Activated CD8-positive, alpha-beta T cell treated with anti-CD3 and anti-CD28 coated beads, Interleukin-2, amount 10 ng/mL, durations not matched to agents 7 days and 5 days (primary cell): ENCODE results near the gene C19orf73. TPM values are rescaled to one million over a fixed set of nuclear protein-coding genes. Genes with fewer than 3 reads are reported as not detected.
A peak's percentile ranks its signal among the peaks of the same experiment; 100 is the strongest.

Source experiments
- ATAC-seq: fragments of 150-1000 bp; cut with Tn5 transposase; one replicate; pipeline ENCODE4 v1.10.0; 2021; ENCODE audit warnings: moderate library complexity
- CTCF ChIA-PET: fragments of 350-600 bp; sonication (Branson Sonifier 250); formaldehyde crosslinking; loops from one replicate; lab custom pipeline; 2021; ENCODE audit warnings: antibody characterized with exemption; lab: Charles Lee
- POLR2A ChIA-PET: fragments of 350-600 bp; sonication (Branson Sonifier 250); formaldehyde crosslinking; loops from one replicate; lab custom pipeline; 2021; ENCODE audit warnings: antibody characterized with exemption; lab: Charles Lee
- DNase-seq: peaks from one replicate; pipeline ENCODE4 v3.0.0-alpha.2; 2020
- H3K27ac Mint-ChIP-seq: one replicate; pipeline ENCODE4 v1.8.0; 2021; ENCODE audit warnings: mild to moderate bottlenecking, mixed read lengths
- H3K27me3 Mint-ChIP-seq: one replicate; pipeline ENCODE4 v1.8.0; 2021; ENCODE audit warnings: low read depth, mixed read lengths
- H3K36me3 Mint-ChIP-seq: one replicate; pipeline ENCODE4 v1.8.0; 2021; ENCODE audit warnings: low read depth, mixed read lengths
- H3K4me1 Mint-ChIP-seq: one replicate; pipeline ENCODE4 v1.8.0; 2021; ENCODE audit warnings: low read depth, mixed read lengths
- H3K4me3 Mint-ChIP-seq: one replicate; pipeline ENCODE4 v1.8.0; 2021; ENCODE audit warnings: mild to moderate bottlenecking, mixed read lengths
- H3K9me3 Mint-ChIP-seq: one replicate; pipeline ENCODE4 v1.8.0; 2022; ENCODE audit warnings: mixed read lengths; ENCODE audit not compliant: insufficient read depth
- total RNA-seq, 2 experiments: library from RNA; stranded (reverse); gene quantifications; one replicate each; pipeline ENCODE4 v1.2.3, GENCODE V29; 2021

The C19orf73 gene
- total RNA-seq, 2 experiments from 2014 or later, result 0.92 to 1.0 TPM

GRCh38 chr19:49106648-49107135 lies 12.3 kb downstream of the C19orf73 start:
- ChIA-PET POLR2A (interaction anchor here (1.0 to 1.2 kb wide), 2 partner anchors 9 to 20 kb away, joined by 3 to 4 read pairs; no protein-coding TSS in a partner anchor), CTCF (interaction anchor here (0.9 to 2.8 kb wide), 14 partner anchors 8 to 109 kb away, joined by 3 to 30 read pairs (median 5); partner anchors contain the start of genes CGB7 and LIN7B)
- Mint-ChIP-seq H3K36me3 (peaks cover 53% of the 10 kb centered on the region), H3K4me1 (peaks cover 4% of the 10 kb centered on the region), H3K27ac (no peak overlapping the region), H3K9me3 (no peaks in the 10 kb centered on the region), H3K4me3 (no peak overlapping the region), H3K27me3 (no peaks in the 10 kb centered on the region)
- DNase-seq (peak; percentile 74), ATAC-seq (peak; percentile 79)

GRCh38 chr19:49104229-49104864 lies 14.6 kb downstream of the C19orf73 start:
- Mint-ChIP-seq H3K27ac (no peak overlapping the region), H3K4me1 (peaks cover 4% of the 10 kb centered on the region), H3K9me3 (no peaks in the 10 kb centered on the region), H3K36me3 (peaks cover 68% of the 10 kb centered on the region), H3K27me3 (no peaks in the 10 kb centered on the region), H3K4me3 (no peak overlapping the region)
- ATAC-seq (no peak), DNase-seq (no peak)
- ChIA-PET CTCF (interaction anchor here (1.2 to 2.8 kb wide), 3 partner anchors 10 to 107 kb away, joined by 3 to 22 read pairs (median 9); partner anchors contain the start of gene LIN7B), POLR2A (no interaction called here)

DNA sequence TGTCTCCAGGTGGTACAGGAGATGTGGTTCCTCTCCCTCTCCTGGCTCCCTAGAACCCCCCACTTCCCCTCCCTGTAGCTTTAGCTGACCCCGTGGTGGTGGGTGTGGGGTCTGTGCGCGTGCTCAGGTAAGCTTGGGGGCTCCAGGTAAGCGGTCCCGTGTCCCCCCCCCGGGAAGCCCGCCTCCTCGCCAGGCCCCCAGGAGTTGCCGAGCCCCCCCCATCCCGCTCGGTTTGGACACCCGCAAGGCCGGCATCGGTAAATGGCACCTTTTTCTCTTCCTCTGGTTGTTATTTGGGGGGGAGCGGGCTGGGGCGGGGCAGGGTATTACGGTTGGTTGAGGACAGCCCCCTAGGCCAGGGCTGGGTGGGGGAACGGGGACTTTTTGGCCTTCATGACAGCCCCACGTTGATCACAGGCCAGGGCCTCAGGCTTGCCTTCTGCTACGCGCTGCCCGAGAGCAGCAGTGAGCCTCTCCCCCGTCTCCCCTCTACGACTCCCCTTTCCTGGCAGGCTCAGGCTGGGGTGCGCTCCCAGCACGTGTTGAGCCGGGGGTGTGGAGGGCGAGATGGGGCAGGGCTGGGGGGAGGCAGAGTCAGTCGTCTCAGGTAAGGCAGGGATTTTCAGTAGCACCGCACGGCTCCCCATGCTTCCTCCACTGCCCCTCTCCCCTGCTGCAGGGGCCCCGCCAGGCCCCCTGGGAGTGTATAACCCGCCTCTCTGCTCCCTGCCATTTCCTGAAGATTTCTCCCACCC lies 15.4 kb downstream of the C19orf73 start:
- DNase-seq, result no peak
- no peak overlapping the region for H3K4me3 Mint-ChIP-seq
- H3K27ac Mint-ChIP-seq, result no peak overlapping the region
- H3K36me3 Mint-ChIP-seq, result peaks cover 67% of the 10 kb centered on the region
- no peaks in the 10 kb centered on the region for H3K27me3 Mint-ChIP-seq
- no peaks in the 10 kb centered on the region for H3K9me3 Mint-ChIP-seq
- CTCF ChIA-PET, result no interaction called here
- ATAC-seq, result no peak
- H3K4me1 Mint-ChIP-seq, result peaks cover 6% of the 10 kb centered on the region
- POLR2A ChIA-PET, result no interaction called here

DNA sequence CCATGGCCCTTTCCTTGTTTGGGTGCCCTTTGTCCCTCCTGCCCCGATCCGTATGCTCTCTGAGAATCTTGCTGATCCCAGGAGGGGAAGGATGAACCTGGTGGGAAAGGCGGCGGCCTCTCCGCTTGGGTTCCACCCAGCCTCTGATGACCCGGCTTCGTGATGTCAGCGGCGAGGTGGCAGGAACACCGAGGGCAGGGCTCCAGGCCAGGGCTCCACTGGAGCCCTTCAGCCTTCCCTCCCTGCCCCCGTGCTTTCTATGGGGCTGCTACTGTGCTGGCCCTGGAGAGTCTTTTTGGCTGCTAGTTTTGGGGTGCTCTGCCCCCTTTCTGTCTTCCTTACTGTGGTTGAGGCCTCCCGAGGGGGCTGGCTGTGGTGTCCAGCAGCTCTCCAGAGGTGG lies 16.6 kb downstream of the C19orf73 start:
- DNase-seq, result no peak
- Mint-ChIP-seq H3K9me3 (no peaks in the 10 kb centered on the region), H3K36me3 (peaks cover 70% of the 10 kb centered on the region), H3K4me3 (no peak overlapping the region), H3K27me3 (no peaks in the 10 kb centered on the region), H3K27ac (peak overlapping the region; percentile 20), H3K4me1 (peaks cover 18% of the 10 kb centered on the region)
- ChIA-PET POLR2A (no interaction called here), CTCF (no interaction called here)
- ATAC-seq, result no peak

DNA sequence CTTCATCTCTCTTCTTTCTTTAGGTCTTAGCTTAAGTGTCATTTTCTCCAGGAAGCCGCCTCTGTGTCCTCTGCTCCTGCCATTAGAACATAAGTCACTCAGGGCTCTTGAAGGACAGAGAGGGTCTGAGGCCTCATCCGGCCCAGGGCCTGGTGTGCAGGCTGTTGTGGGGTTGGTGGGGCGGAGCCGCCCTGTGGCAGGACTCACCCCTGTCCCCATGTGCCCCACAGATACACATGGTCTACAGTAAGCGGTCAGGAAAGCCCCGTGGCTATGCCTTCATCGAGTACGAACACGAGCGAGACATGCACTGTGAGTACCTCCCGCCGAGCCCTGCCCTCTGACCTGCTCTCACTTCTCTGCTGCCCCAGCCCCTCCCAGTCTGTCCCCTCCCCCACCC lies 17.8 kb downstream of the C19orf73 start:
- peaks cover 21% of the 10 kb centered on the region for H3K4me1 Mint-ChIP-seq
- DNase-seq (no peak), ATAC-seq (no peak)
- H3K36me3 Mint-ChIP-seq, result peaks cover 65% of the 10 kb centered on the region
- H3K9me3 Mint-ChIP-seq, result no peaks in the 10 kb centered on the region
- no peaks in the 10 kb centered on the region for H3K27me3 Mint-ChIP-seq
- no peak overlapping the region for H3K27ac Mint-ChIP-seq
- ChIA-PET POLR2A (no interaction called here), CTCF (interaction anchor here (0.7 to 5.0 kb wide), 3 partner anchors 14 to 97 kb away, joined by 3 to 70 read pairs (median 3); no protein-coding TSS in a partner anchor)
- H3K4me3 Mint-ChIP-seq, result no peak overlapping the region

DNA sequence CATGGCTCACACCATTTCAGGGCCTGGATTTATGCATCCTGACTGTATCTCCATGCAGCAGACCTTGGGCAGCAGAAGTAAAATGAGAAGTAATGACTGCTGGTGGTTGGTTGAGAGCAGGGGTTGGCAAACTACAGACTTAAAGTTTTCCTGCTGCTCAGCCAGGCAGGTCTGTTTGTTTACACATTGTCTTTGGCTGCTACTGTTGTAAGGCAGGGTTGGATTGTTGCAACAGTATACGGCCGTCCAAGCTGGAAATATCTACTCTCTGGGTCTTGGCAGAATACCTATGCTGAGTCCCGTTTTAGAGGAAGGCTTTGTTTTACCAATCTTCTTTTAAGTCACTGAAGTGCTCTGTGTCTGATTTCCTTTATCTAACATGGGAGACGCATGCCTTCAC lies 20.1 kb downstream of the C19orf73 start:
- H3K4me1 Mint-ChIP-seq, result peaks cover 21% of the 10 kb centered on the region
- POLR2A ChIA-PET, result interaction anchor here (1.2 to 1.3 kb wide), 2 partner anchors 9 to 15 kb away, joined by 3 read pairs; partner anchors contain the start of gene LIN7B

DNA sequence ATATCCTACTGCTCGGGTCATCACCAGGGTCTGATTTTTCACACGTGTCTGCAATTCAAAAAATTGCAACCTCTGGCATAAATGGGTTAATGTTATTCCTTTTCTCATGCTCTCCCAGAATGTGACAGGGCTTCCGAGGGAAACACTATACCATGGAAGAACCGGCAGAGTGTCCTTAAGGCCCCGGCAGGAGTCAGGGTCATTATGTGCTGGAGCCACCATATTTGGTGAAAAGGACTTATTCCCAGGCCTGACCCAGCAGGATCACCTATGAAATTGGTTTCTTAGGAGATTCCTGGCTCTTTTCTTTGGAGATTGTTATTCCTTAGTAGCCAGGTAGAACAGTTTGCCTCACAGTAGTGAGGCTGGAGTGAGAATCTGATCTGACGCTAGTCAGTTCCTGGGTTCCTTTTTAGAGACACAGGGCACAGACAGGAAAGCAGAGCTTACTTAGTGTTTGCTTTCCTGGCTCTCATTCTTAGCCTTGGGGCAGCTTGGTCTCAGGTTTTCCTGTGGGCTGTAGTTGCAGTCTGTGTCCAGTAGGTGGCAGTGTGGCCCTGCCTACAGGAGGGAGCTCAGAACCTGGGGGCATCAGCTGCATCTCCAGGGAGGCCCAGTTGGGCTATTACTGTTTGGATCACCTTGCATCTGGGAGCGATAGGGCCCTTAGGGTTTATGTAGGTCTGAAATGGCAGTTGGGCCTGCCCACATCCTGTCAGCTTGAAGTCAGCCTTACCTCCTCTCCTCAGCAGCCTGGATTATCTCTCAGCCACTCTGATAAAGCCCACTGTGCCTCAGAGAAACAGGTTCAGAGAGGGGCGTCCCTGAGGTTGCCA lies 21.3 kb downstream of the C19orf73 start:
- Mint-ChIP-seq H3K4me3 (no peak overlapping the region), H3K27me3 (no peaks in the 10 kb centered on the region), H3K36me3 (peaks cover 64% of the 10 kb centered on the region), H3K27ac (peak overlapping the region; percentile 70), H3K9me3 (no peaks in the 10 kb centered on the region), H3K4me1 (peaks cover 21% of the 10 kb centered on the region)
- peak; percentile 85 for DNase-seq
- peak; percentile 87 for ATAC-seq
- ChIA-PET POLR2A (interaction anchor here (0.5 to 1.2 kb wide), 6 partner anchors 9 to 286 kb away, joined by 3 to 5 read pairs (median 3); no protein-coding TSS in a partner anchor), CTCF (interaction anchor here (0.6 to 5.0 kb wide), 46 partner anchors 9 to 373 kb away, joined by 3 to 94 read pairs (median 5); partner anchors contain the start of genes CGB7, GYS1, LIN7B and PPFIA3)

More for the DNA sequence above, 20.1 kb downstream of the C19orf73 start:
- peaks cover 60% of the 10 kb centered on the region for H3K36me3 Mint-ChIP-seq
- ATAC-seq (no peak), DNase-seq (no peak)
- no peak overlapping the region for H3K4me3 Mint-ChIP-seq
- H3K27ac Mint-ChIP-seq, result peak overlapping the region; percentile 70
- no peaks in the 10 kb centered on the region for H3K9me3 Mint-ChIP-seq
- CTCF ChIA-PET, result interaction anchor here (1.6 to 5.0 kb wide), 9 partner anchors 11 to 127 kb away, joined by 4 to 94 read pairs (median 19); partner anchors contain the start of gene LIN7B
- H3K27me3 Mint-ChIP-seq, result no peaks in the 10 kb centered on the region

- Mint-ChIP-seq H3K27ac (no peak overlapping the region), H3K27me3 (no peaks in the 10 kb centered on the region), H3K4me3 (no peak overlapping the region), H3K36me3 (peaks cover 67% of the 10 kb centered on the region), H3K4me1 (peaks cover 37% of the 10 kb centered on the region), H3K9me3 (no peaks in the 10 kb centered on the region)
- CTCF ChIA-PET, result interaction anchor here (0.9 to 2.2 kb wide), 6 partner anchors 11 to 130 kb away, joined by 3 to 14 read pairs (median 4); partner anchors contain the start of genes LIN7B and RUVBL2
- ATAC-seq (no peak), DNase-seq (no peak)
- POLR2A ChIA-PET, result interaction anchor here (1.4 kb wide), 1 partner anchor 9 kb away, joined by 4 read pairs; no protein-coding TSS in a partner anchor
These were observed 24.1 kb downstream of the C19orf73 start for GRCh38 chr19:49094505-49095482.

GRCh38 chr19:49092686-49093085 lies 26.3 kb downstream of the C19orf73 start:
- no peaks in the 10 kb centered on the region for H3K9me3 Mint-ChIP-seq
- POLR2A ChIA-PET, result no interaction called here
- H3K4me3 Mint-ChIP-seq, result no peak overlapping the region
- DNase-seq (no peak), ATAC-seq (no peak)
- CTCF ChIA-PET, result no interaction called here
- no peak overlapping the region for H3K27ac Mint-ChIP-seq
- H3K4me1 Mint-ChIP-seq, result peaks cover 34% of the 10 kb centered on the region
- peaks cover 59% of the 10 kb centered on the region for H3K36me3 Mint-ChIP-seq
- H3K27me3 Mint-ChIP-seq, result no peaks in the 10 kb centered on the region

DNA sequence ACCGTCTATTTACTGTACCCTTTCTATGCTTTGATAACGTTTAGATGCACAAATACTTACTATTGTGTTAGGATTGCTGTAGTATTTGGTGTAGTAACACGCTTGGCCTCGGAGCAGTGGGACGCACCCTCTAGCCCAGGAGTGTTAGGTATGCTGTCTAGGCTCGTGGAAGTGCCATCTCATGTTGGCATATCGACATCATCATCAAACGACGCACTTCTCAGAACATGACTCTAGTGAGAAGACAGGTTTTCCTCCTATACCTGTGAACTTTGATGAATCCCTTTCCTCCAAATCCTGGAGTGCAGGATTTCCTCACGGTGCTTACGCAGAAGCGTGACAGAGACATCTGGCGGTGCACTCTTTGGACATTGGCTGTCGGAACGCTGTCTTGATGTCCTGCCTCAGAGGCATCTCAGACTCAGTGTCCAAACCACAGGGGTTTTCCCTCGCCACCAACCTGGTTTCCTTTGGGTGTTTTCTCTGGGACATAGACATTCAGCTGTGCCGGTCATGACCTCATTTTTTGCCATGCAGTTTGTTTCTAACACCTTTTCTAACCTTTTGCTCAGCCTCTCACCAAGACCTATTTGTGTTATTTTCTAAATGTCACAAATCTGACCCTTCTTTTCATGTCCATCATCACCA lies 27.4 kb downstream of the C19orf73 start:
- H3K27ac Mint-ChIP-seq, result no peak overlapping the region
- ChIA-PET POLR2A (no interaction called here), CTCF (no interaction called here)
- H3K36me3 Mint-ChIP-seq, result peaks cover 58% of the 10 kb centered on the region
- no peak for ATAC-seq
- no peaks in the 10 kb centered on the region for H3K27me3 Mint-ChIP-seq
- H3K4me1 Mint-ChIP-seq, result peaks cover 30% of the 10 kb centered on the region
- no peaks in the 10 kb centered on the region for H3K9me3 Mint-ChIP-seq
- no peak overlapping the region for H3K4me3 Mint-ChIP-seq
- no peak for DNase-seq
